Heart left ventricle (tissue), 13 donors: ENCODE results near the gene AGO3.

Source experiments
- POLR2A ChIP-seq, 2 donors: fragments of 450-650 bp; IDR thresholded peaks; one replicate each; pipeline ENCODE4 v1.6.1; 2017; ENCODE audit warnings: antibody characterized with exemption in 2 of 2, mild to moderate bottlenecking in 2 of 2, moderate library complexity in 2 of 2
- TF ChIP-seq, protein P1 (sequence below), 12 donors: fragments of 200-600 bp; sonication (generic) in 4 of 12; IDR thresholded peaks; one replicate each; pipeline versions ENCODE4 v1.5.0 to v1.8.0; 2018 to 2022; ENCODE audit warnings: antibody characterized with exemption in 12 of 12, mild to moderate bottlenecking in 5 of 12
- donor health status: ischemic (EF 13 %, LVEDD 7.1; RV severe dilation, severe dysfunction).
- donor health status: DM: no; HTN: yes; CAD: no.
- donor health status: DM: no; HTN: no; CAD: no.
- donor health status: ischemic (EF 25% LVEDD 6.9; RV normal size, moderate dysfunction).
- donor health status: ischemic (EF 25% LVEDD 5.7; RV mildly dilated, moderate dysfunction).
- donor health status: ischemic (EF 35%, LVEDD 5.7; RV mildly dilated, moderate dysfunction).
- donor health status: nonischemic (EF 11% LVEDD 7.7; RV severe dilation, severe dysfunction).
- donor health status: DM: yes; HTN: yes; CAD: no.
- donor health status: PGD.
- donor health status: ischemic (EF 29% LVEDD 5.4; RV normal size, mild dysfunction).
- donor health status: nonischemic (EF 23%, LVEDD 6.1; RV moderate dilation, normal function).

DNA sequence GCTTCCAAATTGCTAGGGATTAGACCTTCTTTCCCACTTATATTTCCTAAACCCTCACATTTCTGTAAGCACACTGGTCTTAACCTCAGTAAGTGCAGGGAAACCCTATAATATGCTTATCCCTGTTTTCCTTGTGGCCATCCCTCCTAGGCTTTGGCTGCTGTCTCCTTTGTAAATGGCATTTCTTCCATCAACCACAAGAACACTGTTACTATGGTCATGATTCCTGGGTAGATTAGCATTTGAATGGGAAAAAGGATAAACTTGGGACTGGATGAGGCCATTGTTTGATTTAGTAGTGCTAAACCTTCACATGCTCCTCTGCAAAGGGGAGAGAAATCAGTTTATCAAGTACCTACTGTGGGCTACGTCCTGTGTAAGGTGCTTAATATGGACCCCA lies 16.2 kb upstream of the AGO3 start:
- TF ChIP-seq, protein P1, sequence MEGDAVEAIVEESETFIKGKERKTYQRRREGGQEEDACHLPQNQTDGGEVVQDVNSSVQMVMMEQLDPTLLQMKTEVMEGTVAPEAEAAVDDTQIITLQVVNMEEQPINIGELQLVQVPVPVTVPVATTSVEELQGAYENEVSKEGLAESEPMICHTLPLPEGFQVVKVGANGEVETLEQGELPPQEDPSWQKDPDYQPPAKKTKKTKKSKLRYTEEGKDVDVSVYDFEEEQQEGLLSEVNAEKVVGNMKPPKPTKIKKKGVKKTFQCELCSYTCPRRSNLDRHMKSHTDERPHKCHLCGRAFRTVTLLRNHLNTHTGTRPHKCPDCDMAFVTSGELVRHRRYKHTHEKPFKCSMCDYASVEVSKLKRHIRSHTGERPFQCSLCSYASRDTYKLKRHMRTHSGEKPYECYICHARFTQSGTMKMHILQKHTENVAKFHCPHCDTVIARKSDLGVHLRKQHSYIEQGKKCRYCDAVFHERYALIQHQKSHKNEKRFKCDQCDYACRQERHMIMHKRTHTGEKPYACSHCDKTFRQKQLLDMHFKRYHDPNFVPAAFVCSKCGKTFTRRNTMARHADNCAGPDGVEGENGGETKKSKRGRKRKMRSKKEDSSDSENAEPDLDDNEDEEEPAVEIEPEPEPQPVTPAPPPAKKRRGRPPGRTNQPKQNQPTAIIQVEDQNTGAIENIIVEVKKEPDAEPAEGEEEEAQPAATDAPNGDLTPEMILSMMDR (IDR thresholded peaks at IDR 0.05) = no peak
- no peak for TF ChIP-seq POLR2A (IDR thresholded peaks at IDR 0.05)
